Stimulated activated CD8-positive, alpha-beta memory T cell treated with anti-CD3 and anti-CD28 coated beads, Interleukin-15, amount 100 ng/mL, for 1 hour (primary cell): Measurements from ENCODE around the gene SLC45A2.

Source experiments
- DNase-seq: peaks from one replicate; pipeline ENCODE4 v3.0.0-alpha.2; 2020; ENCODE audit warnings: low read depth

SLC45A2 gene

GRCh38 chr5:34007201-34007620 is 22.7 kb upstream of the SLC45A2 start:
- no peak for DNase-seq

GRCh38 chr5:34005681-34006080 is 21.2 kb upstream of the SLC45A2 start:
- no peak for DNase-seq

- no peak for DNase-seq
These were observed 20.7 kb upstream of the SLC45A2 start for GRCh38 chr5:34005211-34005610.

GRCh38 chr5:34003941-34004340 is 19.4 kb upstream of the SLC45A2 start:
- no peak for DNase-seq

GRCh38 chr5:34002629-34003328 is 18.3 kb upstream of the SLC45A2 start:
- DNase-seq = no peak

- no peak for DNase-seq
These were observed 16.8 kb upstream of the SLC45A2 start for GRCh38 chr5:34001241-34001841.

- no peak for DNase-seq
These were observed 15.5 kb upstream of the SLC45A2 start for GRCh38 chr5:33999978-34000377.

GRCh38 chr5:33997331-33997983 is 13.0 kb upstream of the SLC45A2 start:
- DNase-seq = no peak

- no peak for DNase-seq
These were observed 11.4 kb upstream of the SLC45A2 start for GRCh38 chr5:33995865-33996264.

- DNase-seq = no peak
These were observed 10.4 kb upstream of the SLC45A2 start for GRCh38 chr5:33994845-33995244.

- no peak for DNase-seq
These were observed 8.4 kb upstream of the SLC45A2 start for GRCh38 chr5:33992864-33993263.

- DNase-seq = no peak
These were observed 954 bp upstream of the SLC45A2 start for GRCh38 chr5:33985447-33985846.

- no peak for DNase-seq
These were observed 315 bp downstream of the SLC45A2 start for GRCh38 chr5:33984178-33984577.

GRCh38 chr5:33981408-33982162 is 2.9 kb downstream of the SLC45A2 start:
- DNase-seq = no peak

- no peak for DNase-seq
These were observed 4.5 kb downstream of the SLC45A2 start for GRCh38 chr5:33980030-33980429.

- no peak for DNase-seq
These were observed 6.2 kb downstream of the SLC45A2 start for GRCh38 chr5:33978306-33978705.

GRCh38 chr5:33976307-33976706 is 8.2 kb downstream of the SLC45A2 start:
- no peak for DNase-seq

GRCh38 chr5:33975852-33976251 is 8.6 kb downstream of the SLC45A2 start:
- DNase-seq = no peak

GRCh38 chr5:33973271-33973670 is 11.2 kb downstream of the SLC45A2 start:
- no peak for DNase-seq

GRCh38 chr5:33969572-33970452 is 14.7 kb downstream of the SLC45A2 start:
- DNase-seq = no peak

GRCh38 chr5:33968211-33969005 is 16.1 kb downstream of the SLC45A2 start:
- no peak for DNase-seq
